GM19372 (cell line): Measurements from ENCODE around the gene VAV3.
"Not testable (repeated sequence)": the region's sequence is repeated elsewhere in the genome, so short reads cannot be mapped to it uniquely, and the experiment has no call there.

Source experiments
- ATAC-seq: cut with Tn5 transposase; IDR thresholded peaks from one replicate; pipeline ENCODE4 v1.9.1; 2021; ENCODE audit warnings: mild to moderate bottlenecking, low read depth, moderate library complexity; ENCODE audit not compliant: unreplicated experiment

Gene VAV3

GRCh38 chr1:107762751-107763390 is 202.1 kb downstream of the VAV3 start:
- ATAC-seq: no peak

GRCh38 chr1:107760065-107760464 is 204.9 kb downstream of the VAV3 start:
- no peak for ATAC-seq

GRCh38 chr1:107750364-107750959 is 214.5 kb downstream of the VAV3 start:
- no peak for ATAC-seq

DNA sequence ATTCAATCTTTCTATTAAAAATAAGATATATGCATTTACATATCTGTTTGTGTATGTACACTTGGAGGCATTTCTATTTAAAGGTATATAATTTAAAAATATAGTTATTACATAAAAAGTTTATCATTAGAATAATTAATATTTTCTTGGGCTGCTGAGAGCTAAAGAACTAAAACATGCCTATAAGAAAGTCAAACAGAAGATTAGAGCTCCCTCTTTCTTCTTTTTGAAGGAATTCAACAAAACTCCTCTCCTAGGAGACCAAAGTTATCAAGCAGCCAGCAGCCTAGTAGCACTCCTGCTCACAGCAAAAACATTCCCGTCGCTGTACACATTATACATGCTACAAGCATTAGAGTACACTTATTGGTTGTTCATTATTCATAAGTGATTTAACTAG is 216.4 kb downstream of the VAV3 start:
- no peak for ATAC-seq

DNA sequence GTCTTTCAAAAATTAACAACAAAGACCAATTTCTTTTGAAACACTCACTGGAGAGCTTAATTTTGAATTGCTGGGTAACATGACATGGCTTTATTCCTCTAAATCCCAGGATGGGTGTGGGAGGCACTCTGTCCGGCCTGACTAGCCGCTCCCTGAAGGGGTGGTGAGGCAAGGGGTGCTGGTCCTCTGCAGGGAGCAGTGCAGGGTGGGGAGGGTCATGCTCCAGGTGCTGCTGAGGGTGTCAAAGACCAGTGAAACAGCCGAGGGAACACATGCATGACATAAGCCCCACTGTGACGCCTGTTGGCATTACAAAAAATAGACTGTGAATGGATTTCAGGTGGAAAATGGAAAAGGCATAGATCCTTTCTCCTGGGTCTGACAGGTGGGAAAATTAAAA is 223.7 kb downstream of the VAV3 start:
- ATAC-seq: no peak

GRCh38 chr1:107740579-107740978 is 224.4 kb downstream of the VAV3 start:
- ATAC-seq: no peak

- no peak for ATAC-seq
These were observed 225.3 kb downstream of the VAV3 start for GRCh38 chr1:107739651-107740050.

DNA sequence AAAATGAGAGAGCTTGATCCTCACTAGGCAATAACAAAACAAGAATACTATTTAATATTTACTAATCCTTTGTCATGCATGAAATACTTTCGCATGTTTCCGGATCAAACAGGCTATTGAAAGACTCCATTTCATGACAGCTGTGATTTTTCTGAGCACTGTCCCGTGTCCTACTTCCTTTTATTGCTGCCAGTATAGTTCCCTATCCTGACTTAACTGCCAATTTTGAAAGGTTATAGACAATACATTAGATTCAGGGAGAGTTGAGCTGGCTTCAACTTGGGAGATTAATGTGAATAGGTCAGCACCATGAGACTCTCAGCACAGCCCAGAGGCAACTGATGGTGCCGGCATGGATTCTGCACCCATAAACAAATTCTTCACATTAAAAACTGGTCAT is 225.8 kb downstream of the VAV3 start:
- no peak for ATAC-seq

DNA sequence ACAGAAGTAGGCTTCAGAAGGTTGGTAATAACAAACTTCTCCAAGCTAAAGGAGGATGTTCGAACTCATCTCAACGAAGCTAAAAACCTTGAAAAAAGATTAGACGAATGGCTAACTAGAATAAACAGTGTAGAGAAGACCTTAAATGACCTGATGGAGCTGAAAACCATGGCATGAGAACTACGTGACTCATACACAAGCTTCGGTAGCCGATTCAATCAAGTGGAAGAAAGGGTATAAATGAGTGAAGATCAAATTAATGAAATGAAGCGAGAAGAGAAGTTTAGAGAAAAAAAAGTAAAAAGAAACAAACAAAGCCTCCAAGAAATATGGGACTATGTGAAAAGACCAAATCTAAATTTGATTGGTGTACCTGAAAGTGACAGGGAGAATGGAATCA is 231.6 kb downstream of the VAV3 start:
- not testable (repeated sequence) for ATAC-seq

DNA sequence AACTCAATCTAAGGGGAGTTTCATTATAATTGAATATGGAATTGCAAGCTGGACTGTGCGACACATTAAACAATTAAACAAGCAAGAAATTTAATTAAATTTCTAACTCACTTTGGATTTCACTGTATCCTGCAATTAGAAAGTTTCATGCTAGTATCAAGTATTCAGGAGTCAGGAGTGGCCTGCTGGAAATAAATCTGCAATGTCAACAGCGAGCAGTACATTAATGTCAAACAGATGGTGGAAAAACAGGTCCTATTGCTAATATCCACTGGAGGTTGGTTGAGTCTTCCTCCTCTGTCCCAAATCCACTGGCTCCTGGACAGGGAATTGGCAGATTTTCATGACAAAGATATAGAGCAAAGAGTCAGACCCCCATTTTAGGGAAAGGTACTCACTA is 237.1 kb downstream of the VAV3 start:
- ATAC-seq: no peak

DNA sequence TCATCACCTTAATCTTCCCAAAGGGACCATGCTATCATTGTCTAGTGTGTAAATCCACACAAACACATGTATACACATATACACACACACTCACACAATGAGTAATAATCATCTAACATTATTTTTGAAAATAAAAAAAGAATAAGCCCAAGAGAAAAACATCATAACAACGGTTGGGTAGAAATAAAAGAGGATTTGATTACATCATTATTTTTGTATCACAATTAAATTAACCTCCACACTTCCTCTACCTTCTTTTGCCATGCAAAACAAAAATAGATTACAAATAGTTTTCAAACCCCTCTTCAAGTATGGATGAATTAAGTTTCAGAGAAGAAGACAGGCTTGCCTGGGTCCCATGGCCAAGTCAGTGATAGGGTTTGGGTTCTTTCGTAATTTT is 238.1 kb downstream of the VAV3 start:
- no peak for ATAC-seq

DNA sequence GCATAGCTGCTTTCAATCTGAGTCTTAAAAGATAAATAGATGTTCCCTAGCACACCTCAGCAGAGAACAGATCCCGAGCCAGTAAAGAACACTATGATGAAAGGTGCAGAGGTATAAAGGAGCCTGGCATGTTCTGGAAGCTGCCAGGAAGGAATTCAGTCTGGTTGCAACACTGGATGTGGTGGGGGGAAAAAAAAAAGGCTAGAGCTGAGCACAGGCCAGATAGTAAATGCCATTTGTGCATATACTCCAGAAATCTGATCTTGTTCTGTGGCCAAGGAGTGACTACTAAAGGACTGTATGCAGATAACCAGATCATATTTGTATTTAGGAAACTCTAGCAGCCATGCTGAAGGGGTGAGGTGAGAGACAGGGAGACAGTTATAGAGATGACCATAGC is 240.3 kb downstream of the VAV3 start:
- no peak for ATAC-seq

DNA sequence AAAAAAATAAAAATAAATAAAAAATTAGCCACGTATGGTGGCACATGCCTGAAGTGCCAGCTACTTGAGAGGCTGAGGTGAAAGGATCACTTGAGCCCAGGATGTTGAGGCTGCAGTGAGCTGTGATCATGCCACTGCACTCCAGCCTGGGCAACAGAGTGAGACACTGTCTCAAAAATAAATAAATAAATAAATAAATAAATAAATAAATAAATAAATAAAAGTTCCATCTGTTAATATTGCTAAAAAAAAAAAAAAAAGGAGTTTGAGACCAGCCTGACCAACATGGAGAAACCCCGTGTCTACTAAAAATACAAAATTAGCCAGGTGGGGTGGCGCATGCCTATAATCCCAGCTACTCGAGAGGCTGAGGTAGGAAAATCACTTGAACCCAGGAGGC is 244.8 kb downstream of the VAV3 start:
- ATAC-seq: not testable (repeated sequence)

DNA sequence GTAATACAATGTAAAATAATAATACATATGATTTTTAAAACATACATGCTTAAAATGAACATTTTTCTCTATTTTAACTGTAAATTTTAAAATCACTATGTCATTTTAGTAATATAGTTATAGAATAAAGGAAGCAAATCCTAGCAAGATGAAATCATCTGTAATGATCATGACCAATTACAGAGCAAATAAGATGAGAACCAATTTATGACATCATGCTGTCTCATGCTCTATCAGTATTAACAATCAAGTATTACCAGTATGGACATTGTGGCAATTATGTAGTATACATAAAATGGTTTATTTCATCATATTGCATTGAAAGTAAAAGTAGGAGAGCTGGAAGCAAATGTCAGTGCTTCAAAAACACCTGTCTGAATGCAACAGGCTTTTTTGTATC is 255.0 kb downstream of the VAV3 start:
- ATAC-seq: no peak

DNA sequence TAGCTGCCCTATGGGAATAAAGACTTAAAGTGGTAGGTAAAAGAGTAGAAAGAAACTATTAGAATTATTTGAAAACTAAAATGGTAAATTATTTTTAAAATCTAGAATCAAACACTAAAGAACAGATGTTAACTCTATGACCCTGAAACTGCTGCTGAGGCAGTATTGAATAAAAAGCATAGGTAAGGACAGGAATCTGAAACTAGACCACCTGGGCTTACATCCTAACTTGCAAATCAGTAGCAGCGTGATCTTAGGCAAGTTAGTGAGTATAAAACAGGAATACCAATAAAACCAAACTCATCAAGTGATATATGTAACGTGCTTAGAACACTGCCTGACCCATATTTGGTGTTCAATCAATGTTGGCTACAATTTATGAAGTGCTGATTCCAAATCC is 257.9 kb downstream of the VAV3 start:
- no peak for ATAC-seq

GRCh38 chr1:107706182-107706581 is 258.8 kb downstream of the VAV3 start:
- no peak for ATAC-seq

- ATAC-seq: no peak
These were observed 260.1 kb downstream of the VAV3 start for GRCh38 chr1:107704911-107705310.

DNA sequence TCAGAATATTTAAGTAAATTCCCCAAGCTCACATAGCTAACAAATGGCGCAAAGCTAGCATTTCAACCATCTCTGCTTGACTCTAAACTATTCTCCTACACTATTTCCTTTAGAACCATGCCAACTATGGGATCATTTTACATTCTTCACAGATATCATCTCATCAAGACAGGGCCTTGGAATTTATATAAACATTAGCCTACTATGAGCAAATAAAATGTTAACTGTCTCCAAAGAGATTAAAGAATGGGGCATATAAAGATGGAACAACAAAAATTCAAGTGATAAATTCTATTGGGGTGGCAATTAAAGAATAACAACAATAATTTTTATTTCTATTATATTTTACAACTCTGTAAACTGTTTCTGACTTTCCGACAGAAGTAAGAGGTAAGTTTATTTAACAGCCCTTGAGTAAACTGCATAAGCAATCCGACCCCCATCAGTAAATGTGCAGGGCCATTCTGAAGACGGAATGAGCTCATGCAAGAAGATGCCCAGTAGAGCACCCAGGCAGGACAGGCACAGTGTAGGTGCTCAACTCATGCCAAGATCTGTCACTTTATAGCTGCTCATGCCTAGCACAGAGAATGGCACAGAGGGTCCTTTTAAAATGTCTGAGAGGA is 261.9 kb downstream of the VAV3 start:
- ATAC-seq: no peak

- not testable (repeated sequence) for ATAC-seq
These were observed 264.3 kb downstream of the VAV3 start for GRCh38 chr1:107700651-107701050.

DNA sequence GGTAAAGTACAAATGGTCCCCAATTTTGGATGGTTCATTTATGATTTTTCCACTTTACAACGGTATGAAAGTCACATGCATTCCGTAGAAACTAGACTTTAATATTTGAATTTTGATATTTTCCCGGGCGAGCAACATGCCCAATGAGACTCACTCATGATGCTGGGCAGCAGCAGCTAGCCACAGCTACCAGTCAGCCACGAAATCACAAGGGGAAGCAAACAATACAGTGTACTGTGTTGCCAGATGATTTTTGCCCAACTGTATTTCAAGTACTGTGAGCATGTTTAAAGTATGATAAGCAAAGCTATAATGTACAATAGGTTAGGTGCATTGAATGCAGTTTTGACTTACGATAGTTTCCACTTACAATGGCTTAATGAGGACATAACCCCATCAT is 266.8 kb downstream of the VAV3 start:
- ATAC-seq: no peak

- ATAC-seq: no peak
These were observed 269.6 kb downstream of the VAV3 start for GRCh38 chr1:107695341-107695740.
